GM19468 (cell line): Measurements from ENCODE around the gene SWSAP1.
"Not testable (repeated sequence)": the region's sequence is repeated elsewhere in the genome, so short reads cannot be mapped to it uniquely, and the experiment has no call there.

ENCODE experiments used
- ATAC-seq: cut with Tn5 transposase; IDR thresholded peaks from one replicate; pipeline ENCODE4 v1.9.1; 2021; ENCODE audit warnings: mild to moderate bottlenecking, moderate library complexity, moderate number of reproducible peaks; ENCODE audit not compliant: unreplicated experiment; ENCODE audit errors: extremely low read depth

Gene SWSAP1

DNA sequence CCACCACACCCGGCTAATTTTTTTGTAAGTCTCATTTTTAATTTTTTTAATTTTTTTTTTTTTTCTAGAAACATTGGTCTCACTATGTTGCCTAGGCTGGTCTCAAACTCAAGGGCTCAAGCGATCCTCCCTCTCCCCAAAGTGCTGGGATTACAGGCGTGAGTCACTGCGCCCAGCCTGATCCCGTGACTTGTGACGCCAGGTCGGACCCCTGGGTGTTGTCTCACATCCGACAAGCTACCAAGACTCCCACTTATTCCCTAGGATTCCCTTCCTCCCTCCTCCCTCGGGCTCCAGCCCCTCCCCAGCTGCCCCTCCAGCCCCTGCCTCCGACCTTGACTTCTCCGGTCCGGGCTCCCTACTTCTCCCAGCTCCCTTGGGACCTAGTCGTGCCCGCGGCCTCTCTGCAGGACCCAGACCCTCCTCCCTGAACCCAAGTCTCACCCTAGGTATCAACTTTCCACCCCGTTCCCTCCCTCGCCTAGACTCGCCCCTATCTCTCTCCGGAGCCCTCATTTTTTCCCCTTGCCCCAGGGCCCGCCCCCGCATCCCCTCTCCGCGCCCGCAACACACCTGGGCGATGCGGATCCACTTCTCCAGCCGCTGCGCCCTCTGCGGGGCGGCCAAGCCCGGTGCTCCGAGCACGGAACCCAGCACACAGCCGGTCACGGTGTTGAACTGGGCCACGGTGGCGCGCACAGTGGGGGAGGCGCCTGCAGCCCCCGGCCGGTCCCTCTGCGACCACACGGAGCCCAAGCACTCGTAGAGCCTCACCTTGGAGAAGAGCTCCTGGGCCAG lies 31.6 kb downstream of the SWSAP1 start:
- no peak for ATAC-seq

DNA sequence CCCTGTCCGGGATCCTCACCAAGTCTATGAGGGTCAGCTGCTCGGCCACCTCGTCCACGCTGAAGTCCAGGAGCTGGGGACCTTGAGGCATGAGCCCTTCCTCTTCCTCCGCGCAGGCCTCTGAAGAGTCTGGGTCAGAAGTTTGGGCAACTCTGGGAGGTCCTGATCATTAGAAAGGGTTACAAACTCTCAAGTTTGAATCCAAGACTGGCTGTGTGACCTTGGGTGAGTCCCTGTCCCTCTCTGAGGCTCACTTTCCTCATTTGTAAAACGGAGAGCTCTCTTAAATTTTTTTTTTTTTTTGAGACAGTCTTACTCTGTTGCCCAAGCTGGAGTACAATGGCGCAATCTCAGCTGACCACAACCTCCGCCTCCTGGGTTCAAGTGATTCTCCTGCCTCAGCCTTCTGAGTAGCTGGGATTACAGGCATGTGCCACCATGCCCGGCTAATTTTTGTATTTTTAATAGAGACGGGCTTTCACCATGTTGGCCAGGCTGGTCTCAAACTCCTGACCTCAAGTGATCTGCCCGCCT lies 32.3 kb downstream of the SWSAP1 start:
- not testable (repeated sequence) for ATAC-seq

DNA sequence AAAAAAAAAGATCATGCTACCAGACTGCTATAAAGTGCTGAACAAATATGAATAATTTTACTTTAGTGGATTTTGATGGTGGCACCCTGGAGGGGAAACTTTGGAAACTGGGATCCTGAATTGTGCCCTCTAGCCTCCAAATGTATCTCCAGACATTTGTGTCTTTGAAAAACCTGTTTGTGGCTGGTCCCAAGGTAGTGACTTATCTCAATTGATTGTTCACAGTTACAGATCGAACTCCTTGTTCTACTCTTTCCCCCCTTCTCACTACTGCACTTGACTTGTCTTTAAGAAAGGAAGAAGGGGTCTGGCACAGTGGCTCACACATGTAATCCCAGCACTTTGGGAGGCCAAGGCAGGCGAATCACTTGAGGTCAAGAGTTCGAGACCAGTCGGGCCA lies 34.1 kb downstream of the SWSAP1 start:
- ATAC-seq, result no peak

- no peak for ATAC-seq
These were observed 36.2 kb downstream of the SWSAP1 start for GRCh38 chr19:11410682-11411081.

- no peak for ATAC-seq
These were observed 40.1 kb downstream of the SWSAP1 start for GRCh38 chr19:11414544-11414943.

DNA sequence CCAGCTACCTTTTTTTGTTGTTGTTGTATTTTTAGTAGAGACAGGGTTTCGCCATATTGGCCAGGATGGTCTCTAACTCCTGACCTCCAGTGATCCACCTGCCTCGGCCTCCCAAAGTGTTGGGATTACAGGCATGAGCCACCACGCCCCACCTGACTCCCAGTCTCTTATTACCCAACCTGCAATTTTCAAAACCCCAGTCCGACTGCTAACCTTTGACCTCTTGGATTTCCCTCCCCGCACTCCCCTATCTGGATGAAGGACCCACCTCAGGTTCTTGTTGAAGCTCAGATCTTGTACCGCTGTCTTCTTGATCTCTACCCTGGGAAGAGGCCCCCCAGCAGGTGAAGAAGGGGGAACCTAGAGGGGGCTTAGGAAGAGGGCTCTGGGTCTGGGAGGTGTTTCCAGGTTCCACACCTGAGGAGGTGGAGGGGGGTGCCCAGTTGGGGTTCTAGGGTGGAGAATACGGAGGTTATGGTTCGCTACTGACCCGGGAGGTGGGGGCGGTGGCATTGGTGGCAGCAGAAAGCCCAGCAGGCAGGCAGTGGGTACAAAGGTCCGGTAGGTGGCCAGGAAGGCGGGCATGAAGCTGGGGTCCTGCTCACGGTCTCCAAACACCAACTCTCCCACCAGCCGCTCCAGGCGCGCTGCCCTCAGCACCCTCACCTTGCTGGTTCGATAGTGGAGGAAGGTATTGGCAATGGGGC lies 42.0 kb downstream of the SWSAP1 start:
- no peak for ATAC-seq

DNA sequence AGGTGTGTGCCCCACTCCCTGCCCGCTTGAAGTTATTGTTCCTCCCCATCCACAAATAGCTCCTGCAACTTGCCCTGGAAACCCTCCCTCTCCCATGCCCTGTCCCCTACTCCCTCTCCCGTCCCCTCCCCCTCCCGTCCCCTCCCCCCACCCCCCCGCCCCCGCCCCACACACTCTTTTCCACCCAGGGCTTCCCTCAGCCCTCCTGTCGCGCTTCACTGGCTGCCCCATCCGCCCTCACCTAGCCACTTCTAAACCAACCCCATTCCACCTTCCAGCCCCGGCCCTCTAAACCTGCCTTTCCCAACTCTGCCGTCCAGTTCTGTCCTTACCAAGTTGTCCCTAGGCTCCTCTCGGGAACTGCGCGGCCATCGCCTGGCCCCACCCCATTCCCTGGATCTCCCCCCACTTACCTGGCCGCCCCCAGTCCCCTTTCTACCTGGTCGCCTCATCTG lies 43.7 kb downstream of the SWSAP1 start:
- ATAC-seq, result no peak

DNA sequence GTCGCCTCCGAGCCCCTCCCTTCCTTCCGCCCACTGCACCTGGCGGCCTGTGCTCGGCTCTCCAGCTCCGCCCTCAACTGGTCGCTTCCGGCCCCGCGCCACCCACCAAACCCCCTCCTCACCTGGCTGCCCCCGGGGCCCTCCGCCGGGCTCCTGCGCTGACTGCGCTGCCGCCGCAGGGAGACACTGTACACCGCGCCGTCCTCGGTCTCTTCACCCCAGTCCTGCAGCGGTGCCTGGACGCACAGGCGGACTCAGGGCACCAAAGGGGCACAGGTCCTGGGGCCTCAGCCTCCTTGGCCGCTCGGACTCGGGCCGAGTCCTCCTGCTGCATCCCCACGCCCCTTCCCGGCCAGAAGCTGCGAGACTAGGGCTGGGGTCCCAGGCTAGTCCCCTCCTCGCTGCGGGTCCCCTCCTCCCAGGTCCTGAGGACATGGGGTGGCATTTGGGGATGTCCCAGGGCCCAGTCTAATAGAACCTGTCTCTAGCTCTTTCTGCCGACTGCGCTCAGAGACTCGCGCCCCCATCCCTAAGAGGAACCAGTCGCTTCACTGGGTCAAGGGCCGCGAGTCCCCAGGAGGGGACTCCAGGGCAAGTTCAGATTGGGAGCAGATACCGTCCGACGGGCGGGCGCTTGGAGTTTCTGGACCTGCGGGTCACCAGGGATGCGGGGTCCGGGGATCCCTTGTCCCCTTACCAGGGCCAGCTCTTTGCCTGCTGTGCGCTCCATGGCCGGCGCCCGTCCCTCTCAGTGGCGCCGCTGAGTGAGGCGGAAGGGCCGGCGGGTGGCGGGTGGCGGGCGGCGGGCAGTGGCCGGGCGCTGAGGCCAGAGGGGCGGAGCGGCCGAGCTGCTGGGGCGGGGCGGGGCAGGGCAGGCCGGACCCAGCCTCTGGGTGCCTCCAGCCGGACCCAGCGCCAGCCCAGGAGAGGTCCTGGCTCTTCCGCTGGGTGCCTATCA lies 44.4 kb downstream of the SWSAP1 start, which contains the start of gene RGL3:
RGL3 (minus strand) TSS at position 766 of the 958 bp plus-strand sequence; CDS start at position 730, 36 bp downstream.
- ATAC-seq, result no peak

- no peak for ATAC-seq
These were observed 46.2 kb downstream of the SWSAP1 start for GRCh38 chr19:11420429-11421370.

DNA sequence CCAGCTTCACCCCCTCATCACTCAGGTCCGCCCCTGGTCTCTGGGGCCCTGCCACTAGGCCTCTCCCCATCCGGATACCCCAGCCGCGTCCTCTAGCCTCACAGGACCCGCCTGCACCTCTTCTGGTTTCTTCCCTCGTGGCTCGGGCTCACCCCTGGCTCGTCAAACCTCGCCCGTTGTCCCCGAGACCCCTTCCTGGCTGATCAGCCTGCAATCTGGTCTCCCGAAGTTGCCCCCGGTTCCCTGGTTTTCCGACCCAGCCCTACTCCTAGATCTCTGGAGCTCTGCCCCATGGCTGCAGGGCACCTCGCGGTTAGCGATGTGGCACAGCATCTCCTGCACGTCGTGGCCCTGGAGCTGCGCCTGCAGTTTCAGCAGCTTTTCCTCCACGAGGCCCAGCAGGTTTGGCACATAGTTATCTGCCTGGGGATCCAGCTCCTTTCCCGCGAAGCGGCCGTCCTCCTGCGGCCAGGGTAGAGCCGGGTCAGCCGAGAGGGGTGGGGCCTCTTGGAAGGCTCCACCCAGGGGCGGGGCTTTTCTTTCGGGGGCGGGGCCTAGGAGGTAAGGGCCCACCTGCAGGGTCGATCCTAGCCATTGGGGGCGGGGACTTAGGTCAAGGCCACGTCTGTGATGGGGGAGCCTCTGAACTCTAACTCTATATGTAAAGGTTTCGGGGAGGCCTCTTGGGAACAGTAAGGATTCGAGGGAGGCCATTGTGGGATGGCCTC lies 47.1 kb downstream of the SWSAP1 start:
- ATAC-seq, result no peak

- no peak for ATAC-seq
These were observed 47.9 kb downstream of the SWSAP1 start for GRCh38 chr19:11422163-11423065.

- no peak for ATAC-seq
These were observed 48.8 kb downstream of the SWSAP1 start for GRCh38 chr19:11423164-11423790.

- ATAC-seq, result no peak
These were observed 49.3 kb downstream of the SWSAP1 start for GRCh38 chr19:11423791-11424181.
